GM19324 (cell line): ENCODE data around the gene RNU2-63P.
"Not testable (repeated sequence)": the region's sequence is repeated elsewhere in the genome, so short reads cannot be mapped to it uniquely, and the experiment has no call there.

ENCODE experiments used
- ATAC-seq: cut with Tn5 transposase; IDR thresholded peaks from one replicate; pipeline ENCODE4 v1.9.1; 2021; ENCODE audit warnings: mild to moderate bottlenecking, moderate library complexity; ENCODE audit not compliant: unreplicated experiment, low FRiP score

The RNU2-63P gene

GRCh38 chr2:88016086-88016959 is at the start of gene RNU2-63P:
TSS of gene RNU2-63P (minus strand) at chr2:88016547.
- ATAC-seq = peak; percentile 91

- no peak for ATAC-seq
Observed at GRCh38 chr2:88061295-88061694, 44.9 kb upstream of the RNU2-63P start.

- ATAC-seq = no peak
Observed at GRCh38 chr2:88060907-88061275, 44.5 kb upstream of the RNU2-63P start.

- no peak for ATAC-seq
Observed at GRCh38 chr2:88059979-88060906, 43.9 kb upstream of the RNU2-63P start.

- ATAC-seq = no peak
Observed at GRCh38 chr2:88058191-88058590, 41.8 kb upstream of the RNU2-63P start.

GRCh38 chr2:88057437-88057844 is 41.1 kb upstream of the RNU2-63P start:
- ATAC-seq = no peak

GRCh38 chr2:88055371-88056128 is 39.2 kb upstream of the RNU2-63P start, which contains the start of gene KRCC1:
TSS of gene KRCC1 (minus strand) at chr2:88055783. CDS start at chr2:88028563, 27,220 bp downstream.
- peak; percentile 95 for ATAC-seq

- no peak for ATAC-seq
Observed at GRCh38 chr2:88054782-88055370, 38.5 kb upstream of the RNU2-63P start.

- no peak for ATAC-seq
Observed at GRCh38 chr2:88053934-88054781, 37.8 kb upstream of the RNU2-63P start.

- ATAC-seq = no peak
Observed at GRCh38 chr2:88053296-88053695, 36.9 kb upstream of the RNU2-63P start.

GRCh38 chr2:88051792-88052191 is 35.4 kb upstream of the RNU2-63P start:
- no peak for ATAC-seq

GRCh38 chr2:88049622-88050021 is 33.3 kb upstream of the RNU2-63P start:
- ATAC-seq = no peak

GRCh38 chr2:88048541-88048940 is 32.2 kb upstream of the RNU2-63P start:
- no peak for ATAC-seq

- not testable (repeated sequence) for ATAC-seq
Observed at GRCh38 chr2:88045561-88045960, 29.2 kb upstream of the RNU2-63P start.

GRCh38 chr2:88042476-88042875 is 26.1 kb upstream of the RNU2-63P start:
- no peak for ATAC-seq

GRCh38 chr2:88038263-88039105 is 22.1 kb upstream of the RNU2-63P start:
- ATAC-seq = no peak

- no peak for ATAC-seq
Observed at GRCh38 chr2:88036606-88037005, 20.3 kb upstream of the RNU2-63P start.

GRCh38 chr2:88036182-88036581 is 19.8 kb upstream of the RNU2-63P start:
- no peak for ATAC-seq
